HL-60 (cell line): ENCODE data around the gene SPTBN5.

Experiments used
- DNase-seq, 2 experiments: peaks; one replicate each; pipeline ENCODE4 v3.0.0-alpha.2; 2010 to 2020; ENCODE audit warnings: low read depth in 1 of 2, low spot score in 1 of 2
- H3K27ac ChIP-seq: fragments of 250-450 bp; sonication (Bioruptor Pico); replicated peaks from 2 replicates; pipeline ENCODE4 v1.5.1; 2020; ENCODE audit warnings: mild to moderate bottlenecking, moderate library complexity
- H3K27me3 ChIP-seq: fragments of 250-450 bp; sonication (Bioruptor Pico); 2 replicates; pipeline ENCODE4 v1.5.1; 2021; ENCODE audit warnings: mild to moderate bottlenecking, moderate library complexity; ENCODE audit not compliant: insufficient read depth, poor library complexity, severe bottlenecking
- H3K4me3 ChIP-seq: replicated peaks from 2 replicates; pipeline ENCODE4 v1.5.1; 2011; ENCODE audit warnings: mild to moderate bottlenecking, control low read depth, low read length; ENCODE audit not compliant: insufficient read depth
- CTCF ChIP-seq: IDR thresholded peaks from one replicate; pipeline ENCODE4 v1.5.1; 2011; ENCODE audit warnings: low read length, control low read depth, inconsistent platforms; ENCODE audit not compliant: insufficient read depth
- GABPA ChIP-seq: IDR thresholded peaks from 2 replicates; pipeline ENCODE4 v1.6.1; 2012; ENCODE audit warnings: low read depth
- POLR2AphosphoS5 ChIP-seq: IDR thresholded peaks from 2 replicates; pipeline ENCODE4 v1.6.1; 2012; ENCODE audit warnings: low read depth
- REST ChIP-seq: IDR thresholded peaks from 2 replicates; pipeline ENCODE4 v1.6.1; 2012; ENCODE audit warnings: low read depth; ENCODE audit not compliant: insufficient replicate concordance
- SPI1 ChIP-seq: IDR thresholded peaks from 2 replicates; pipeline ENCODE4 v1.6.1; 2012; ENCODE audit warnings: low read depth, mild to moderate bottlenecking, borderline replicate concordance

Gene SPTBN5

GRCh38 chr15:41887161-41887560 lies 6.7 kb downstream of the SPTBN5 start:
- Histone ChIP-seq H3K4me3 (no peak overlapping the region), H3K27ac (no peak overlapping the region), H3K27me3 (no peaks in the 10 kb centered on the region)
- TF ChIP-seq REST (no peak), CTCF (no peak), SPI1 (no peak), POLR2AphosphoS5 (no peak), GABPA (no peak)
- DNase-seq, result no peak

- Histone ChIP-seq H3K4me3 (no peak overlapping the region), H3K27me3 (no peaks in the 10 kb centered on the region), H3K27ac (no peak overlapping the region)
- DNase-seq, result no peak
- TF ChIP-seq SPI1 (no peak), GABPA (no peak), CTCF (no peak), POLR2AphosphoS5 (no peak), REST (no peak)
Measured at GRCh38 chr15:41886741-41887140, 7.1 kb downstream of the SPTBN5 start.

- Histone ChIP-seq H3K27me3 (no peaks in the 10 kb centered on the region), H3K27ac (no peak overlapping the region), H3K4me3 (no peak overlapping the region)
- no peak for DNase-seq
- no peak for TF ChIP-seq REST
- no peak for TF ChIP-seq GABPA
- TF ChIP-seq POLR2AphosphoS5, result no peak
- no peak for TF ChIP-seq SPI1
- no peak for TF ChIP-seq CTCF
Measured at GRCh38 chr15:41885841-41886240, 8.0 kb downstream of the SPTBN5 start.
